Lower leg skin (tissue), 4 donors: ENCODE results near the gene HOXC6. TPM values are rescaled to one million over a fixed set of nuclear protein-coding genes. Genes with fewer than 3 reads are reported as not detected.

Experiments used
- DNase-seq, 2 donors: peaks; one replicate each; pipeline ENCODE4 v3.0.0-alpha.2; 2019; ENCODE audit warnings: low spot score in 2 of 2
- H3K4me3 ChIP-seq: fragments of 200-600 bp; sonication (generic); 2 replicates; pipeline ENCODE4 v1.5.1; 2017; ENCODE audit warnings: mild to moderate bottlenecking, low read depth; ENCODE audit not compliant: poor library complexity, severe bottlenecking
- POLR2A ChIP-seq, 2 donors: fragments of 450-650 bp; IDR thresholded peaks; one replicate each; pipeline ENCODE4 v1.6.1; 2016 to 2017; ENCODE audit warnings: antibody characterized with exemption in 2 of 2, mild to moderate bottlenecking in 1 of 2, moderate library complexity in 1 of 2
- WGBS, 2 donors: methylation state at CpG; one replicate each; pipeline ENCODE4 v1.1.5; 2018; 5-methylcytosine and 5-hydroxymethylcytosine counted together
- intact Hi-C: fragments of 100-400 bp; cut with DNase I; formaldehyde crosslinking; loops from one replicate; pipeline ENCODE4 v1.15.0; 2023; ENCODE audit warnings: low total_unique reads
- total RNA-seq, 4 donors: library from RNA; depleted of rRNA; stranded (reverse); fragments of >200 nt; gene quantifications; one replicate each; pipeline ENCODE4 v1.1.0, GENCODE V29; 2016
- TF ChIP-seq, protein P1 (sequence below), 3 donors: fragments of 450-650 bp; IDR thresholded peaks; one replicate each; pipeline ENCODE4 v1.5.1; 2016; ENCODE audit warnings: antibody characterized with exemption in 3 of 3, mild to moderate bottlenecking in 3 of 3, moderate library complexity in 2 of 3

The HOXC6 gene
- total RNA-seq, 4 donors from 2014 or later: 2.6 to 6.3 (median 3.7) TPM

DNA sequence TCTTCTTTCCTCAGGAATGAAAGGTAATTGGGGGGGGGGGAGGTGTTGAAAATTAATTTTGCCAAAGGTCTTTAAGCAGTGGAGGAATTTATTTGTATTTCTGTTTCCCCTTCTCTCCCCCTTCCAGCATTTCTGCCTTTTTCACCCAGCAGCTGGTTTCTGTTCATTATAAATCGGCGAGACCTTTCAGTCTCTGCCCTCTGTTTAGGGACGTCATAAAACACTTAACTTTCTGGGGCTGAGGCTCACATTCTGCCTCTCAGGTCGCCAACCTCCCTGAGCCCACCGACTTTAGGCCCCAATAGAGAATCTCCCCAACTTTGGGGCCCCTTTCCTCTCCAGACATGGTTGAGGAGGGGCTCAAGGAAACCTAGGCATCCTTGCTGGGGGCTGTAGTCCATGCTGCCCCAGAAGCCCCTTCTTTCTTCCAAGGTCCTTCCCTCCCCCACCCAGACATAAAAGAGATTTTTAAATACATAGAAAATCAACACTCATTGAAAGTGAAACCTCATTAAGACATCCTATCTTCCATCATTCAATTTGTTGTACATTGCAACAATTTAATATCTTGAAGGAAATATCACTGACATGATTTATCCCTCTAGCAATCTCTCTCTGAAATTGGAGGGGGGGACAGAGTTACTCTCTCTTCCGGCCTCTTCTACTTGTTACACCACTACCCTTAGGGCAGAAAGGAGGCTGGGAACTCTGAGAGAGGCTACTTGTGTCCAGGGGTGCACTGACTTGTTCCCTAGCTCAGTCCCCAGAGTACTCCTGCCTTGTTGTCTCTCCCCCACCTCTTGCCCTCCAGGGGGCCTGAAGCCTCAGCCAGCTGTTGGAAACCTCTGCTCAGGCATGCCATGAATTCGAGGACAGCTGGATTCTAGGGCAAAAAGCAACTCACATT, 2.5 kb upstream of the HOXC6 start:
- TF ChIP-seq POLR2A (IDR thresholded peaks at IDR 0.05): no peak
- TF ChIP-seq, protein P1, sequence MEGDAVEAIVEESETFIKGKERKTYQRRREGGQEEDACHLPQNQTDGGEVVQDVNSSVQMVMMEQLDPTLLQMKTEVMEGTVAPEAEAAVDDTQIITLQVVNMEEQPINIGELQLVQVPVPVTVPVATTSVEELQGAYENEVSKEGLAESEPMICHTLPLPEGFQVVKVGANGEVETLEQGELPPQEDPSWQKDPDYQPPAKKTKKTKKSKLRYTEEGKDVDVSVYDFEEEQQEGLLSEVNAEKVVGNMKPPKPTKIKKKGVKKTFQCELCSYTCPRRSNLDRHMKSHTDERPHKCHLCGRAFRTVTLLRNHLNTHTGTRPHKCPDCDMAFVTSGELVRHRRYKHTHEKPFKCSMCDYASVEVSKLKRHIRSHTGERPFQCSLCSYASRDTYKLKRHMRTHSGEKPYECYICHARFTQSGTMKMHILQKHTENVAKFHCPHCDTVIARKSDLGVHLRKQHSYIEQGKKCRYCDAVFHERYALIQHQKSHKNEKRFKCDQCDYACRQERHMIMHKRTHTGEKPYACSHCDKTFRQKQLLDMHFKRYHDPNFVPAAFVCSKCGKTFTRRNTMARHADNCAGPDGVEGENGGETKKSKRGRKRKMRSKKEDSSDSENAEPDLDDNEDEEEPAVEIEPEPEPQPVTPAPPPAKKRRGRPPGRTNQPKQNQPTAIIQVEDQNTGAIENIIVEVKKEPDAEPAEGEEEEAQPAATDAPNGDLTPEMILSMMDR (IDR thresholded peaks at IDR 0.05): no peak
- 18 to 22% methylated on average over 7 of the region's 7 CpGs for WGBS, 2 donors
- DNase-seq: no peak
- no peak overlapping the region for H3K4me3 ChIP-seq
- intact Hi-C loops: no loop called here

DNA sequence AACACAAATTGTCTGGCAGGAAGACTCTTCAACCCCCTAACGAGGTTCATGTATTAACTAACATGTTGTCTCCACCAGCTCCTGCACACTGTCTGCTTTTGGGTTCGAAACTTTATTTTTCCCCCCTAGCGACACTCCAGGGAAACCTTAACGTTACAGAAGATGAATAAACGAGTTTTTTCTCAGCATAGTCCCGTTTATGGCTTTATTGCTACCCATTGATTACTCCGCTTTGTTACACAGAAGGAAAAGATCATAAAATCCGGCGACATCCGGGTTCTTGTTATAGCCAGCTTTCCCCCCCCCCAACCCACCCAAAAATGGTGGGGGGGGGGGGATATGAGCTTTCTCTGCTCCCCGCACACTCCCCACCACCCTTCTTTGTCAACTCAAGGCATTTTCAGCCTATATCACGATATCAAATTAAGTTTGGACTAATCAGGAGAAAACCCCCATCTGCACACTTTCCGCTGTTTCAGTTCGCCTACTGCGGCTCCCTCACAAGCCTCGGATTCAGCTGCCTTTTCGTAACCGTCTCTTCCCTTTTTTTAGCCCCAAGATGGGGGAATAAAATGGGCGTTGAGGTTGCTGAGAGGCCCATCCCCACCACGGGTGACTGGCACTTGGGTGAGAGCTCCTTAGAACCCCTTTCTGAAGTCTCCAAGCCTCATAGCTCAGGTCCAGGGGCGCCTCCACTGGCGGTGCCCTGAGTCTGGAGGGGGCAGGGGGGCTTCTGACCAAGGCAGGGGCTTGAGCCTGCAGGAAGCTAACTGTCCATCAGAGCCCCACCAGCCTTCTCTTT, 1.4 kb upstream of the HOXC6 start:
- TF ChIP-seq, protein P1 (IDR thresholded peaks at IDR 0.05): no peak
- TF ChIP-seq POLR2A (IDR thresholded peaks at IDR 0.05): no peak
- no peak overlapping the region for H3K4me3 ChIP-seq
- DNase-seq: no peak
- intact Hi-C loops: no loop called here
- WGBS, 2 donors: 27 to 40% methylated on average over 22 of the region's 22 CpGs

DNA sequence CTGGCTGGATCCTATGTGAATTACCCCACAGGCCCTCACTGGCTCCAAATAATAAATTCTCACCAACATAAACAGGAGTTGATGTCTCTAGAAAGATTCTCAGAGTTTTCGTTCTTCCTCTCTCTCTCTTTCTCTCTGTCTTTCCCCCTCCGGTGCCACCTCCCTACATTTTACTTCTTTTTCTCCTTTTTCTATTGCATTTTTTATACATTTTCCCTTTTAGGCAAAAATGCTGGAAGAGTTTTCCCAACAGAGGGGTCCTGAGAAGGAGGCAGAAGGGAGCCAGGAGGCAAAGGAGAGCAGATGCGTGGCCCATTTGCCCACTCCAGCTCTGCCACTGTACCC, 826 bp upstream of the HOXC6 start:
- H3K4me3 ChIP-seq: no peak overlapping the region
- intact Hi-C loops: no loop called here
- TF ChIP-seq POLR2A (IDR thresholded peaks at IDR 0.05): no peak
- TF ChIP-seq, protein P1 (IDR thresholded peaks at IDR 0.05): no peak
- 44 to 63% methylated on average over 3 of the region's 3 CpGs for WGBS, 2 donors
- no peak for DNase-seq

DNA sequence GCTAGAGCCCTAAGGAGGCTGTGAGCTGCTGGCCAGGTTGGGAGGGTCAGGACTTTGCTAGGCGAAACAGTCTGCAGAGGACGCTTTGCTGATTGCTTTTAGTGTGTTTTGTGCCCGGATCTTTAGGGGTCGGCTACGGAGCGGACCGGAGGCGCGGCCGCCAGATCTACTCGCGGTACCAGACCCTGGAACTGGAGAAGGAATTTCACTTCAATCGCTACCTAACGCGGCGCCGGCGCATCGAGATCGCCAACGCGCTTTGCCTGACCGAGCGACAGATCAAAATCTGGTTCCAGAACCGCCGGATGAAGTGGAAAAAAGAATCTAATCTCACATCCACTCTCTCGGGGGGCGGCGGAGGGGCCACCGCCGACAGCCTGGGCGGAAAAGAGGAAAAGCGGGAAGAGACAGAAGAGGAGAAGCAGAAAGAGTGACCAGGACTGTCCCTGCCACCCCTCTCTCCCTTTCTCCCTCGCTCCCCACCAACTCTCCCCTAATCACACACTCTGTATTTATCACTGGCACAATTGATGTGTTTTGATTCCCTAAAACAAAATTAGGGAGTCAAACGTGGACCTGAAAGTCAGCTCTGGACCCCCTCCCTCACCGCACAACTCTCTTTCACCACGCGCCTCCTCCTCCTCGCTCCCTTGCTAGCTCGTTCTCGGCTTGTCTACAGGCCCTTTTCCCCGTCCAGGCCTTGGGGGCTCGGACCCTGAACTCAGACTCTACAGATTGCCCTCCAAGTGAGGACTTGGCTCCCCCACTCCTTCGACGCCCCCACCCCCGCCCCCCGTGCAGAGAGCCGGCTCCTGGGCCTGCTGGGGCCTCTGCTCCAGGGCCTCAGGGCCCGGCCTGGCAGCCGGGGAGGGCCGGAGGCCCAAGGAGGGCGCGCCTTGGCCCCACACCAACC, 1.5 kb downstream of the HOXC6 start:
- DNase-seq: no peak
- intact Hi-C loops: loop anchor here (5.0 kb wide), 1 partner anchor 163 kb away; no protein-coding TSS in a partner anchor
- no peak for TF ChIP-seq POLR2A (IDR thresholded peaks at IDR 0.05)
- TF ChIP-seq, protein P1 (IDR thresholded peaks at IDR 0.05): no peak
- H3K4me3 ChIP-seq: no peak overlapping the region
- 38 to 52% methylated on average over 50 to 53 of the region's 53 CpGs for WGBS, 2 donors

DNA sequence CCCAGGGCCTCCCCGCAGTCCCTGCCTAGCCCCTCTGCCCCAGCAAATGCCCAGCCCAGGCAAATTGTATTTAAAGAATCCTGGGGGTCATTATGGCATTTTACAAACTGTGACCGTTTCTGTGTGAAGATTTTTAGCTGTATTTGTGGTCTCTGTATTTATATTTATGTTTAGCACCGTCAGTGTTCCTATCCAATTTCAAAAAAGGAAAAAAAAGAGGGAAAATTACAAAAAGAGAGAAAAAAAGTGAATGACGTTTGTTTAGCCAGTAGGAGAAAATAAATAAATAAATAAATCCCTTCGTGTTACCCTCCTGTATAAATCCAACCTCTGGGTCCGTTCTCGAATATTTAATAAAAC, 2.2 kb downstream of the HOXC6 start:
- intact Hi-C loops: loop anchor here (5.0 kb wide), 1 partner anchor 162 kb away; no protein-coding TSS in a partner anchor
- H3K4me3 ChIP-seq: no peak overlapping the region
- WGBS, 2 donors: 55 to 58% methylated on average over 7 of the region's 7 CpGs

More for the DNA sequence above, 2.2 kb downstream of the HOXC6 start:
- TF ChIP-seq, protein P1 (IDR thresholded peaks at IDR 0.05): no peak
- TF ChIP-seq POLR2A (IDR thresholded peaks at IDR 0.05): no peak
- DNase-seq: no peak
